ENCODE measurements around the gene NKD1.

NKD1 gene

GRCh38 chr16:50692644-50692998, 144.4 kb downstream of the NKD1 start:
- no peaks in the 10 kb centered on the region for H3K27me3 ChIP-seq (ENCODE audit: control insufficient read depth in 1 of 2, insufficient read depth in 2 of 2, low read length in 2 of 2)
- peaks cover 24% of the 10 kb centered on the region for H3K4me1 ChIP-seq (ENCODE audit: control insufficient read depth, insufficient read depth, low read length)
- H3K4me3 ChIP-seq (ENCODE audit: low read length in 2 of 2), result no peak overlapping the region
- H3K36me3 ChIP-seq (ENCODE audit: control insufficient read depth in 2 of 2, insufficient read depth in 2 of 2, low read length in 2 of 2), result no peaks in the 10 kb centered on the region
- H3K9ac ChIP-seq (ENCODE audit: low read length in 2 of 2), result no peak overlapping the region
- H3K27ac ChIP-seq (ENCODE audit: low read length), result no peak overlapping the region
- H3K9me3 ChIP-seq (ENCODE audit: control insufficient read depth in 2 of 2, low read length in 2 of 2), result no peaks in the 10 kb centered on the region

- Histone ChIP-seq H3K27me3 (ENCODE audit: control insufficient read depth in 1 of 2, insufficient read depth in 2 of 2, low read length in 2 of 2) (no peaks in the 10 kb centered on the region), H3K9ac (ENCODE audit: low read length in 2 of 2) (peak within 1 kb of the TSS; percentile 42 to 43), H3K27ac (ENCODE audit: low read length) (no peak within 1 kb of the TSS), H3K36me3 (ENCODE audit: control insufficient read depth in 2 of 2, insufficient read depth in 2 of 2, low read length in 2 of 2) (no peaks in the 10 kb centered on the region), H3K4me1 (ENCODE audit: control insufficient read depth, insufficient read depth, low read length) (peaks cover 29% of the 10 kb centered on the region), H3K4me3 (ENCODE audit: low read length in 2 of 2) (peak within 1 kb of the TSS; percentile 38 to 69), H3K9me3 (ENCODE audit: control insufficient read depth in 2 of 2, low read length in 2 of 2) (no peaks in the 10 kb centered on the region)
Measured at GRCh38 chr16:50692999-50693781, 145.0 kb downstream of the NKD1 start, which contains the start of gene NOD2. NOD2 (plus strand) TSS chr16:50693606; CDS start chr16:50699496, 5,890 bp downstream.

GRCh38 chr16:50694206-50694605, 146.0 kb downstream of the NKD1 start:
- no peaks in the 10 kb centered on the region for H3K27me3 ChIP-seq (ENCODE audit: control insufficient read depth in 1 of 2, insufficient read depth in 2 of 2, low read length in 2 of 2)
- no peak overlapping the region for H3K27ac ChIP-seq (ENCODE audit: low read length)
- peaks cover 32% of the 10 kb centered on the region for H3K4me1 ChIP-seq (ENCODE audit: control insufficient read depth, insufficient read depth, low read length)
- no peaks in the 10 kb centered on the region for H3K9me3 ChIP-seq (ENCODE audit: control insufficient read depth in 2 of 2, low read length in 2 of 2)
- no peak overlapping the region for H3K9ac ChIP-seq (ENCODE audit: low read length in 2 of 2)
- H3K36me3 ChIP-seq (ENCODE audit: control insufficient read depth in 2 of 2, insufficient read depth in 2 of 2, low read length in 2 of 2), result no peaks in the 10 kb centered on the region
- H3K4me3 ChIP-seq (ENCODE audit: low read length in 2 of 2), result peak overlapping the region in 1 of 2 donors; percentile 69

GRCh38 chr16:50695017-50696000, 147.1 kb downstream of the NKD1 start:
- H3K4me1 ChIP-seq (ENCODE audit: control insufficient read depth, insufficient read depth, low read length), result peaks cover 32% of the 10 kb centered on the region
- no peak overlapping the region for H3K9ac ChIP-seq (ENCODE audit: low read length in 2 of 2)
- H3K4me3 ChIP-seq (ENCODE audit: low read length in 2 of 2), result no peak overlapping the region
- no peaks in the 10 kb centered on the region for H3K36me3 ChIP-seq (ENCODE audit: control insufficient read depth in 2 of 2, insufficient read depth in 2 of 2, low read length in 2 of 2)
- no peaks in the 10 kb centered on the region for H3K9me3 ChIP-seq (ENCODE audit: control insufficient read depth in 2 of 2, low read length in 2 of 2)
- no peaks in the 10 kb centered on the region for H3K27me3 ChIP-seq (ENCODE audit: control insufficient read depth in 1 of 2, insufficient read depth in 2 of 2, low read length in 2 of 2)
- H3K27ac ChIP-seq (ENCODE audit: low read length), result no peak overlapping the region

GRCh38 chr16:50696126-50696525, 147.9 kb downstream of the NKD1 start:
- Histone ChIP-seq H3K27me3 (ENCODE audit: control insufficient read depth in 1 of 2, insufficient read depth in 2 of 2, low read length in 2 of 2) (no peaks in the 10 kb centered on the region), H3K4me3 (ENCODE audit: low read length in 2 of 2) (no peak overlapping the region), H3K9me3 (ENCODE audit: control insufficient read depth in 2 of 2, low read length in 2 of 2) (no peaks in the 10 kb centered on the region), H3K27ac (ENCODE audit: low read length) (no peak overlapping the region), H3K36me3 (ENCODE audit: control insufficient read depth in 2 of 2, insufficient read depth in 2 of 2, low read length in 2 of 2) (no peaks in the 10 kb centered on the region), H3K9ac (ENCODE audit: low read length in 2 of 2) (no peak overlapping the region), H3K4me1 (ENCODE audit: control insufficient read depth, insufficient read depth, low read length) (peaks cover 32% of the 10 kb centered on the region)

GRCh38 chr16:50696575-50697420, 148.6 kb downstream of the NKD1 start:
- Histone ChIP-seq H3K27ac (ENCODE audit: low read length) (no peak overlapping the region), H3K36me3 (ENCODE audit: control insufficient read depth in 2 of 2, insufficient read depth in 2 of 2, low read length in 2 of 2) (no peaks in the 10 kb centered on the region), H3K27me3 (ENCODE audit: control insufficient read depth in 1 of 2, insufficient read depth in 2 of 2, low read length in 2 of 2) (no peaks in the 10 kb centered on the region), H3K4me1 (ENCODE audit: control insufficient read depth, insufficient read depth, low read length) (peaks cover 32% of the 10 kb centered on the region), H3K9me3 (ENCODE audit: control insufficient read depth in 2 of 2, low read length in 2 of 2) (no peaks in the 10 kb centered on the region), H3K9ac (ENCODE audit: low read length in 2 of 2) (no peak overlapping the region), H3K4me3 (ENCODE audit: low read length in 2 of 2) (no peak overlapping the region)

GRCh38 chr16:50697421-50697715, 149.2 kb downstream of the NKD1 start:
- peak overlapping the region; percentile 49 for H3K27ac ChIP-seq (ENCODE audit: low read length)
- no peaks in the 10 kb centered on the region for H3K9me3 ChIP-seq (ENCODE audit: control insufficient read depth in 2 of 2, low read length in 2 of 2)
- peak overlapping the region in 1 of 2 donors; percentile 59 for H3K9ac ChIP-seq (ENCODE audit: low read length in 2 of 2)
- H3K36me3 ChIP-seq (ENCODE audit: control insufficient read depth in 2 of 2, insufficient read depth in 2 of 2, low read length in 2 of 2), result no peaks in the 10 kb centered on the region
- peaks cover 32% of the 10 kb centered on the region for H3K4me1 ChIP-seq (ENCODE audit: control insufficient read depth, insufficient read depth, low read length)
- no peaks in the 10 kb centered on the region for H3K27me3 ChIP-seq (ENCODE audit: control insufficient read depth in 1 of 2, insufficient read depth in 2 of 2, low read length in 2 of 2)
- peak overlapping the region; percentile 75 to 81 for H3K4me3 ChIP-seq (ENCODE audit: low read length in 2 of 2)

GRCh38 chr16:50697881-50698767, 149.9 kb downstream of the NKD1 start:
- Histone ChIP-seq H3K27ac (ENCODE audit: low read length) (peak overlapping the region; percentile 49), H3K4me3 (ENCODE audit: low read length in 2 of 2) (peak overlapping the region; percentile 75 to 81)

More at GRCh38 chr16:50697881-50698767, 149.9 kb downstream of the NKD1 start:
- H3K36me3 ChIP-seq (ENCODE audit: control insufficient read depth in 2 of 2, insufficient read depth in 2 of 2, low read length in 2 of 2), result no peaks in the 10 kb centered on the region
- H3K4me1 ChIP-seq (ENCODE audit: control insufficient read depth, insufficient read depth, low read length), result peaks cover 27% of the 10 kb centered on the region
- H3K27me3 ChIP-seq (ENCODE audit: control insufficient read depth in 1 of 2, insufficient read depth in 2 of 2, low read length in 2 of 2), result no peaks in the 10 kb centered on the region
- peak overlapping the region; percentile 59 to 64 for H3K9ac ChIP-seq (ENCODE audit: low read length in 2 of 2)
- H3K9me3 ChIP-seq (ENCODE audit: control insufficient read depth in 2 of 2, low read length in 2 of 2), result no peaks in the 10 kb centered on the region
